GM18502 (cell line): ENCODE data around the gene SCO2.

Source experiments
- ATAC-seq: cut with Tn5 transposase; IDR thresholded peaks from one replicate; pipeline ENCODE4 v1.9.1; 2021; ENCODE audit warnings: mild to moderate bottlenecking; ENCODE audit not compliant: unreplicated experiment, poor library complexity

The SCO2 gene

GRCh38 chr22:50503475-50504145 is 21.8 kb downstream of the SCO2 start:
- no peak for ATAC-seq

- no peak for ATAC-seq
These were observed 22.5 kb downstream of the SCO2 start for GRCh38 chr22:50502628-50503474.

DNA sequence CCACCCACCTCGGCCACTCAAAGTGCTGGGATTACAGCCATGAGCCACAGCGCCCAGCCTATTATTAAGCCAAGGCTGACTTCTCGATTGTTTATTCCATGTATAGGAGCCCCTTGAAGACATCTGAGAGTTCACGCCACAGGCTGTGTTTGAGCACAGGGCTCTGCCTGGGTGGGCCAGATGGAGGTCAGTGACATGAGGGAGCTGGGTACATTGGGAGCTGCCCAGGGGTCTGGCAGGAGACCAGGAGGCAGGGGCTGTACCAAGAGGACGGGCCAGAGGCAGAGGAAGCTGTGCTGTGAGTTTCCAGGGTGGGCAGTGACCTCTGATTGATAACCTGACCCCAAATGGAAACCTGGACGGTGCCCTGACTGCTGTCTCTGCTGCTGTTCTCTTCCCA is 23.3 kb downstream of the SCO2 start:
- no peak for ATAC-seq

DNA sequence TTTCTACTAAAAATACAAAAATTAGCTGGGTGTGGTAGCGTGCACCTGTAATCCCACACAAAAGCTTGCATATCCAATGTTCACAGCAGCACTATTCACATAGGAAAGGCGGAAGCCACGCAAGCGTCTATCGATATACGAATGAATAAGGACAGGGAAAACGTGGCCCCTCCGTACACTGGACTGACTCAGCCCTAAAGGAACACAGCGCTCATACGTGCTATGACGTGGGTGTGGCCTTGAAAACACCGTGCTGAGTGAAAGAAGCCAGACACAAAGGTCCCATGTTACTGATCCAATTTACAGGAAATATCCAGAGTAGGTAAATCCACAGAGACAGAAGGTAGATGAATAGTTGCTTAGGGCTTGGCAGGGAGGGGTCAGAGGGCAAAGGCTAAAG is 24.9 kb downstream of the SCO2 start:
- no peak for ATAC-seq

- no peak for ATAC-seq
These were observed 27.0 kb downstream of the SCO2 start for GRCh38 chr22:50498322-50498890.

DNA sequence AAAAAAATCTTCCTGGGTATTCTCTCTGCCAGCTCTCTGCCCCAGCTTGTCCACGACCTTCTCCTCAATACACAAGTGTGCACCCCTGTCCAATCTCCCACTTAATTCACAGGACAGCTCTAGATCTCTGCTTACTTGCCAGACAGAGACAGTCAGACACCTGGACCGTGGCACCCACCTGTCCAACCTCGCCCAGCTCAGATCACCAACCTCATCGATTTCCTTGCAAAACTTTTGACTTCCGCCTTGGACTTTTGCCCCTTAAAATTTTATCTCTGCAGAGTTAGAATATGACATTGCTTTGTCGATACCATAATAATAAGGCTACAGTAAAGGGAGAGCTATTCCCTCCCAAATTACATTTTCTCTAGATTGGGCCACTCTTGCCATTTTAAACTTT is 28.3 kb downstream of the SCO2 start:
- no peak for ATAC-seq

- no peak for ATAC-seq
These were observed 34.7 kb downstream of the SCO2 start for GRCh38 chr22:50490531-50491308.

DNA sequence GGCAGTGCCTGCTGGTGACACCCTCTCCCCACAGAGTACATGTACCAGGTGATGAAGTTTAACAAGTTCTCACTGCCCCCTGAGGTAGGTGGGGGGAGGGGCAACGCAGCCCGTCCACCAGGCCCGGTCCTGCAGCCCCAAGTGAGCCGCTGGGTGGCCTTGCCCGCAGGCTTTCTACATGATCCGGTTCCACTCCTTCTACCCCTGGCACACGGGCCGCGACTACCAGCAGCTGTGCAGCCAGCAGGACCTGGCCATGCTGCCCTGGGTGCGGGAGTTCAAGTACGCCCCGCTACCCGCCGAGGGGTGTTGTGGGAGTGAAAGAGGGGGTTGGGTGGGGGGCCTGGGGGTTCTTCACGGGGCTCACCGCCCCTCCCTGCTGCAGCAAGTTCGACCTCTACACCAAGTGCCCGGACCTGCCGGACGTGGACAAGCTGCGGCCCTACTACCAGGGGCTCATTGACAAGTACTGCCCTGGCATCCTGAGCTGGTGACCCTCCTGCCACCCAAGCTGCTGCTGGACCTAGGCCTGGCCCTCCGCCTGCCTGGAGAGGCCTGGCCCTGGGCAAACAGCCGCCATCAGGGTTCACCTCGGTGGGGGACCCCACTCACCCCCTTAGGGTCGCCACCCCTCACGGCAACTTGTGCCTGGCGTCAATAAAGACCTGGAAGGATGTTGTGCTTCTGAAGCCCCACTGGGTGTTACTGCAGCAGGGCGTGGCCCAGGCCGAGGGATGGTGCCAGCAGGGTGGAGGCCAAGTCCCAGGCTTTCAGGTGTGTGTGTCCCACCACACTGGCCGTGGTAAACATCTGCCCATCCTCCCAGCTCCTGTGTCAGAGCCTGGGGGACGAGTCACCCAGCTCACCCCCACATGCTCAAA is 35.8 kb downstream of the SCO2 start:
- ATAC-seq: no peak

GRCh38 chr22:50488886-50489285 is 36.5 kb downstream of the SCO2 start:
- ATAC-seq: no peak

- no peak for ATAC-seq
These were observed 37.3 kb downstream of the SCO2 start for GRCh38 chr22:50488006-50488677.

GRCh38 chr22:50487290-50488005 is 38.0 kb downstream of the SCO2 start:
- no peak for ATAC-seq

GRCh38 chr22:50486561-50487289 is 38.7 kb downstream of the SCO2 start, which contains the start of gene MIOX:
MIOX (plus strand) TSS chr22:50486859; CDS start chr22:50486898, 39 bp downstream.
- no peak for ATAC-seq

DNA sequence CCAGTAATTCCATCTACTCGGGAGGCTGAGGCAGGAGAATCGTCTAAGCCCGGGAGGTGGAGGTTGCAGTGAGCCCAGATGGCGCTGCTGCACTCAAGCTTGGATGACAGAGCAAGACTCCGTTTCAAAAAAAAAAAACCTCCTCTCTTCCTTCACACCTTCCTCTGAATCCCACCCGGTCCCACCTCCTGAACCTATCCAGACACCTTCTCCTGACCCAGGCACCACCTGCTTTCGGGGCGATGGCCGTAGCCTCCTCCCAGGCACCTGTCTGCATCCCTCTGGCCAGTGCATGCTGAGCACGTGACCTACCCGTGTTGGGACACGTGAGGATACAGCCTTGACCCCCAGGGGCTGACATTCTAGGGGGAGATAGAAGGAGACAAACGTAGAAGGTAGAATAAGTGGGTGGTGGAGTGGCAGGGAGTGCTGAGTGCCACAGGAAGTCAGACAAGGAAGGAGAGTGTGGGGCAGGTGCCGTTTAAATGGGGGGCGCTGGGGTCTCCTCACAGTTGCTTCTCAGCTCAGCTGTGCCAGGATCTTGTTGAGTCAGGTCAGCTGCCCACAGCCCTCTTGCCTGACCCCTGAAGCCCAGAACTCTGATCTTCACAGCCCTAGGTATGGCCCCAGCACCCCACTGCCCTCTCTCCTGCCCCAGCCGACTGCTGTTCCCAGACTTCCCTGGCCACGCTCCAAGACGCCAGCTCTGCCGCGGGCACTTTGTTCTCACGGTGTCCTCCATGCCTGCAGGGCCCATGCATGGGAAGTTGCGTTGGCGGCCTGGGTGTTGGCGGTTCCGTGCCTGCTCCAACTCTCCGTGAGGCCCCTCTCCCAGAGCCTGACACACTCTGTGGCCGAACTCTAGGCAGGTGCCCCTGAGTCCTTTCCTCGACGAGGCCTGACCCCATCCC is 39.9 kb downstream of the SCO2 start:
- no peak for ATAC-seq

GRCh38 chr22:50483977-50484853 is 41.2 kb downstream of the SCO2 start:
- no peak for ATAC-seq

GRCh38 chr22:50483556-50483955 is 41.8 kb downstream of the SCO2 start:
- no peak for ATAC-seq

GRCh38 chr22:50483106-50483505 is 42.3 kb downstream of the SCO2 start:
- no peak for ATAC-seq
